Stimulated activated CD8-positive, alpha-beta memory T cell treated with anti-CD3 and anti-CD28 coated beads, Interleukin-12 subunit alpha, Interleukin-12 subunit beta, amount 100 ng/mL, for 24 hours (primary cell): ENCODE results near the gene PIGL.

Experiments
- DNase-seq: peaks from one replicate; pipeline ENCODE4 v3.0.0-alpha.2; 2020; ENCODE audit errors: extremely low read depth

PIGL gene

GRCh38 chr17:16352667-16353316, 135.8 kb downstream of the PIGL start:
- DNase-seq = no peak

GRCh38 chr17:16353317-16354174, 136.5 kb downstream of the PIGL start, which contains the start of gene CENPV:
TSS of gene CENPV (minus strand) at chr17:16353469. CDS start at chr17:16353436, 33 bp downstream.
- no peak for DNase-seq

- DNase-seq = no peak
These were observed 137.6 kb downstream of the PIGL start for GRCh38 chr17:16354585-16354984.

- no peak for DNase-seq
These were observed 141.4 kb downstream of the PIGL start for GRCh38 chr17:16358394-16358793.

- no peak for DNase-seq
These were observed 144.9 kb downstream of the PIGL start for GRCh38 chr17:16361874-16362273.

- DNase-seq = no peak
These were observed 146.9 kb downstream of the PIGL start for GRCh38 chr17:16363749-16364536.

GRCh38 chr17:16364625-16365024, 147.6 kb downstream of the PIGL start:
- DNase-seq = no peak

GRCh38 chr17:16371742-16372141, 154.7 kb downstream of the PIGL start:
- DNase-seq = no peak

- DNase-seq = no peak
These were observed 157.3 kb downstream of the PIGL start for GRCh38 chr17:16374146-16374938.
